Right cardiac atrium (tissue), 5 donors: ENCODE results near the gene LLGL2. TPM values are rescaled to one million over a fixed set of nuclear protein-coding genes. Genes with fewer than 3 reads are reported as not detected.

Experiments
- ATAC-seq, 2 donors: fragments of 200-7000 bp; cut with Tn5 transposase; one replicate each; pipeline versions ENCODE4 v1.8.0 to v1.9.1; 2020; ENCODE audit warnings: moderate library complexity in 2 of 2, mild to moderate bottlenecking in 1 of 2
- DNase-seq, 3 donors: peaks; one replicate each; pipeline ENCODE4 v3.0.0-alpha.2; 2020
- H3K27ac ChIP-seq: one replicate; pipeline ENCODE4 v1.5.1; 2013; ENCODE audit warnings: mild to moderate bottlenecking, low read length, control low read depth, moderate library complexity
- H3K27me3 ChIP-seq: one replicate; pipeline ENCODE4 v1.6.1; 2013; ENCODE audit not compliant: control insufficient read depth, insufficient read depth
- H3K4me1 ChIP-seq: one replicate; pipeline ENCODE4 v1.6.1; 2013; ENCODE audit warnings: low read length; ENCODE audit not compliant: control insufficient read depth, insufficient read depth
- H3K4me3 ChIP-seq: one replicate; pipeline ENCODE4 v1.5.1; 2013; ENCODE audit warnings: low read length, control low read depth
- H3K9me3 ChIP-seq: one replicate; pipeline ENCODE4 v1.6.1; 2013; ENCODE audit warnings: low read length; ENCODE audit not compliant: control insufficient read depth
- WGBS: extraction: QIAGEN DNeasy Blood & Tissue Kit; methylation state at CpG from one replicate; pipeline ENCODE4 v1.1.7; 2013; 5-methylcytosine and 5-hydroxymethylcytosine counted together
- intact Hi-C, 4 donors: fragments of 100-400 bp; cut with DNase I; formaldehyde crosslinking; loops; one replicate each; pipeline versions ENCODE4 v1.11.0 to v1.14.0; 2022 to 2023
- polyA plus RNA-seq: library from polyadenylated mRNA; stranded (reverse); fragments of 200-250 nt; gene quantifications from one replicate; pipeline ENCODE4 v1.2.3, GENCODE V29; 2013
- total RNA-seq, 4 donors: library from RNA; stranded (reverse); fragmentation: NEBNext Ultra II Directional; extraction: Animal tissue kit (Norgen Biotek cat#: 25700); gene quantifications; one replicate each; pipeline ENCODE4 v1.2.1, GENCODE V29; 2021
- donor health status: healthy with polysubstance abuse.
- donor health status: DM: no; HTN: yes; CAD: no.
- donor health status: DM: no; HTN: no; CAD: no.
- donor health status: DM: no; HTN: yes; CAD: no; lungs with severe emphysema.
- donor health status: DM: yes; HTN: yes; CAD: no.

LLGL2 gene
- total and polyA plus RNA-seq, 5 donors = 5.7 to 10.4 (median 8.6) TPM

DNA sequence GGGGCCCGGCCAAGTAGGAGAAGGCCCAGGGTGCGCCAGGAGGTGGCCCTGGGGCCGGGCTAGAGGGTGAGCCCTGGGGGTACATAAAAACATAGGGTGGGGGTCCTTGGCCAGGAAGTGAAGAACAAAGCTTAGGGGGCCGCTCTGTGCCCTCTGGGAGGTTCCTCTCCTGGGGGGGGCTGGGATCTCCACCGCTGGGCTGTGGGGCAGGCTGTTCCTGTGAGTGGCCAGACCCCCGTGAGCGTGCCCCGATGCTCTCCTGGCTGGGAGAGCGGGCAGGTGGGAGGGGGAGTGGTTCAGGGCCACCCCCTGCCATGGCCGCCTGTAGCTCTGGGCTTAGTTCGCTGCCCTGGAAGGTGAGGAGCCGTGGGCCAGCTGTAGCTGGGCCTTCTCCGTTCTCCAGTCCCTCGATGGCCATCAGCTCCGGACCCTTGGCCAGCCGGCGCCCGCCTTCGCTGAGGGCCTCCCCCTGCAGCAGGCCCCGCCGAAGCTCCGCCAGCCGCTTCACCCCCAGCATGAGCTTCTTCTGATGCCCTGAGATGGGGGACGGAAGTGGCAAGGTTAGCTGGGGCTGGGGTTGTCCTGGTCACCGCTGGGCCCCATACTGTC lies 22.7 kb upstream of the LLGL2 start:
- H3K9me3 ChIP-seq = no peaks in the 10 kb centered on the region
- 91% methylated on average over 25 of the region's 25 CpGs for WGBS
- intact Hi-C loops = no loop called here
- H3K4me1 ChIP-seq = peaks cover 2% of the 10 kb centered on the region
- no peak for ATAC-seq
- peak in 1 of 3 donors; percentile 49 for DNase-seq
- H3K4me3 ChIP-seq = no peak overlapping the region
- no peaks in the 10 kb centered on the region for H3K27me3 ChIP-seq
- H3K27ac ChIP-seq = no peak overlapping the region

- H3K27me3 ChIP-seq = no peaks in the 10 kb centered on the region
- H3K4me1 ChIP-seq = peaks cover 2% of the 10 kb centered on the region
- peak in 1 of 3 donors; percentile 51 for DNase-seq
- no peak for ATAC-seq
- H3K27ac ChIP-seq = no peak overlapping the region
- intact Hi-C loops = no loop called here
- 84% methylated on average over 23 of the region's 23 CpGs for WGBS
- no peaks in the 10 kb centered on the region for H3K9me3 ChIP-seq
- no peak overlapping the region for H3K4me3 ChIP-seq
These were observed 22.1 kb upstream of the LLGL2 start for GRCh38 chr17:75503337-75503950.

- Histone ChIP-seq H3K27ac (no peak overlapping the region), H3K9me3 (no peaks in the 10 kb centered on the region), H3K4me1 (peaks cover 5% of the 10 kb centered on the region), H3K4me3 (no peak overlapping the region), H3K27me3 (no peaks in the 10 kb centered on the region)
- intact Hi-C loops = no loop called here
- 72% methylated on average over 13 of the region's 13 CpGs for WGBS
- DNase-seq (no peak), ATAC-seq (peak in 1 of 2 donors; percentile 1)
These were observed 21.5 kb upstream of the LLGL2 start for GRCh38 chr17:75503976-75504346.

- peak in 1 of 3 donors; percentile 65 for DNase-seq
- WGBS = 72% methylated on average over 32 of the region's 32 CpGs
These were observed 20.9 kb upstream of the LLGL2 start for GRCh38 chr17:75504347-75505151.

DNA sequence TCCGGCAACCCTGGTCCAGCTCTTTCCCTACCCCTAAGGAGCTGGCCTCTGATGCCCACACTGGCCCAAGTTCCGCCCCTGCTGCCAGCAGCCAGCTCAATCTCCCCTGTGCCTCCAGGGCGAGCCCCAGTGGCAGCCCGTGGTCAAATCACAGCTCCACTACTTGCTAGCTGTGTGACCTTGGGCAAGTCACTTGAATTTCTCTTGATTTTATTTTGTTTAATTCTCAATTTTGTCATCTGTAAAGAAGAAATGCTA lies 20.4 kb upstream of the LLGL2 start:
- Histone ChIP-seq H3K27ac (no peak overlapping the region), H3K27me3 (no peaks in the 10 kb centered on the region), H3K9me3 (no peaks in the 10 kb centered on the region), H3K4me3 (no peak overlapping the region), H3K4me1 (peaks cover 6% of the 10 kb centered on the region)
- intact Hi-C loops = no loop called here
- ATAC-seq = no peak
- WGBS = 90% methylated on average over 4 of the region's 4 CpGs
- DNase-seq = no peak

More at GRCh38 chr17:75504347-75505151, 20.9 kb upstream of the LLGL2 start:
- peaks cover 6% of the 10 kb centered on the region for H3K4me1 ChIP-seq
- H3K27ac ChIP-seq = no peak overlapping the region
- intact Hi-C loops = no loop called here
- H3K27me3 ChIP-seq = no peaks in the 10 kb centered on the region
- no peaks in the 10 kb centered on the region for H3K9me3 ChIP-seq
- no peak overlapping the region for H3K4me3 ChIP-seq
- no peak for ATAC-seq

GRCh38 chr17:75505640-75506039 lies 19.9 kb upstream of the LLGL2 start:
- ATAC-seq (no peak), DNase-seq (no peak)
- Histone ChIP-seq H3K27ac (no peak overlapping the region), H3K9me3 (no peaks in the 10 kb centered on the region), H3K27me3 (no peaks in the 10 kb centered on the region), H3K4me3 (no peak overlapping the region), H3K4me1 (peaks cover 6% of the 10 kb centered on the region)
- WGBS = 76% methylated on average over 15 of the region's 15 CpGs
- intact Hi-C loops = no loop called here

GRCh38 chr17:75506134-75506533 lies 19.4 kb upstream of the LLGL2 start:
- 87% methylated on average over 21 of the region's 21 CpGs for WGBS
- H3K9me3 ChIP-seq = no peaks in the 10 kb centered on the region
- H3K27ac ChIP-seq = no peak overlapping the region
- intact Hi-C loops = no loop called here
- DNase-seq (no peak), ATAC-seq (no peak)
- no peak overlapping the region for H3K4me3 ChIP-seq
- no peaks in the 10 kb centered on the region for H3K27me3 ChIP-seq
- peaks cover 8% of the 10 kb centered on the region for H3K4me1 ChIP-seq

DNA sequence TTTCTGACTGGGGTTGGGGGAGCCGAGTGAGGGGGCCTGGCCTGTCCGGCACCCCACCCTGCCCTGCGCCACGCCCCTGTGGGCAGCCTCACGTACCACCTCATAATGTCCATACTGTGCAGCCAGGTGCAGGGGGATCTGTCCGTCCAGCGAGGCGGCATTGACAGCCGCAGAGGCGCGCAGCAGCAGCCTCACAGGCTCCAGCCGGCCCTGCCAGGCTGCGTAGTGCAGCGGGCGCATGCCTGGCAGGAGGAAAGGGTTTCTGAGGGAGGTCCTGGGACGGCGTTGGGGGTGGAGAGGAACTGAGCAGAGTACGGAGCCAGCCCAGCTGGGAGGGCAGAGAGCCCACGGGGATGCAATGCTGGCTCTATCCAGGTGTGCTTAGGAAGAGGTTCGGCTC lies 18.6 kb upstream of the LLGL2 start:
- Histone ChIP-seq H3K27ac (no peak overlapping the region), H3K9me3 (no peaks in the 10 kb centered on the region), H3K27me3 (no peaks in the 10 kb centered on the region), H3K4me3 (no peak overlapping the region), H3K4me1 (peaks cover 11% of the 10 kb centered on the region)
- ATAC-seq = no peak
- intact Hi-C loops = no loop called here
- 88% methylated on average over 20 of the region's 20 CpGs for WGBS
- DNase-seq = no peak

DNA sequence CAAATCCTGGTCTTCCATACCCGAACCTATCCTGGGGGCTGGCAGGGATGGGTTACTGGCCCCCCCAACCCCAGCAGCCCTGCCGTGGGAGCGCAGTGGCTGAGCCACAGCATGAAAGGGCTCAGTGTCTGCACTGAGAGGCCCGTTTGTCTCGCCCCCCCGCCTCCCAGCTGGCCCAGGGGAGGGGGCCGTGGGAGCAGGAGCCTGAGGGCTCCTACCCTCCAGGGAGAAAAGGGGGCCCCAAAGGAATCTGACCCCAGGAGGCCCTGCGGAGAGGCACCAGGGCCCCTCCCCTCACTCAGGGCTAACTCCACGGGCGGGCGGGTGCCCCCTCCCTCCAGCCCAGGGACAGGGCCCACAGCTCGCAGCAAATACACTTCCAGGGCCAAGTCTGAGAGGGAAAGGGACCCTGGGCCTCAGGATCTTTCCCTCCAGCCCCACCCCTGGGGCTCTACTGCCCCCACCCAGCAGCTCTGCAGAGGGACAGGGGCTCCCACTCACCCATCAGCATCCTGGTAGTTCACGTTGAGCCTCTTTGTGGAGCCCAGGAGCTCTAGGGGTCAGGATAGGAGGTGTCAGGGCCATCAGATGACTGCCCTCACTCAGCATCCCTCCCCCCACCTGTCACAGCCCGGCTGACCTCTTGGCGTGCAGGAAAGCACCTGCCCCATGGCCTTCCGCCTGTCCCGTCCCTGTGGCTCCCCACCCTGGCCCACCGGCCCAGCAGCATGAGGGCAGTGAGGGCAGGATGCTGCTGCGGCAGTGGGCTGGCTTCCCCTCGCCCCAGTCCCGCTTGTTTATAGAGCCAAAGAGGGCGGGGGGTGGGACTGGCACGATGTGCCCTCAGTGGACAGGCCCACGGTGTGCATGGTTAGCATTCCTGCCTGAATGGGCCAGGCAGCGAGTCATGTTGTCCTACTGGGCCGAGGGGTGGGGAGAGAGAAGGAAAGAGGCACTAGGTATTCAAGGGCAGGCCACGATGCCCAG lies 17.5 kb upstream of the LLGL2 start:
- H3K9me3 ChIP-seq = no peaks in the 10 kb centered on the region
- intact Hi-C loops = no loop called here
- no peak overlapping the region for H3K4me3 ChIP-seq
- H3K4me1 ChIP-seq = peaks cover 13% of the 10 kb centered on the region
- DNase-seq (peak in 1 of 3 donors; percentile 53), ATAC-seq (no peak)
- no peaks in the 10 kb centered on the region for H3K27me3 ChIP-seq
- WGBS = 63% methylated on average over 27 of the region's 27 CpGs
- H3K27ac ChIP-seq = peak overlapping the region; percentile 65

GRCh38 chr17:75508931-75509361 lies 16.6 kb upstream of the LLGL2 start:
- H3K4me1 ChIP-seq = peaks cover 13% of the 10 kb centered on the region
- peak overlapping the region; percentile 65 for H3K27ac ChIP-seq
- no peaks in the 10 kb centered on the region for H3K9me3 ChIP-seq
- DNase-seq (peak in 1 of 3 donors; percentile 66), ATAC-seq (peak; percentile 1 to 26)
- no peaks in the 10 kb centered on the region for H3K27me3 ChIP-seq
- 40% methylated on average over 5 of the region's 5 CpGs for WGBS
- H3K4me3 ChIP-seq = no peak overlapping the region
- intact Hi-C loops = no loop called here
